Ascending aorta (tissue), 2 donors: ENCODE data around the gene STPG1. TPM values are rescaled to one million over a fixed set of nuclear protein-coding genes. Genes with fewer than 3 reads are reported as not detected.

Experiments used
- DNase-seq, 2 donors: peaks; one replicate each; pipeline ENCODE4 v3.0.0-alpha.2; 2019; ENCODE audit warnings: low spot score in 2 of 2
- H3K27ac ChIP-seq, 2 donors: fragments of 200-600 bp; sonication (generic); one replicate each; pipeline ENCODE4 v1.5.1; 2016 to 2017; ENCODE audit warnings: mild to moderate bottlenecking in 1 of 2
- H3K27me3 ChIP-seq: fragments of 200-600 bp; sonication (generic); one replicate; pipeline ENCODE4 v1.5.1; 2017
- H3K36me3 ChIP-seq, 2 donors: fragments of 200-600 bp; sonication (generic); one replicate each; pipeline ENCODE4 v1.5.1; 2016
- H3K4me1 ChIP-seq, 2 donors: fragments of 200-600 bp; sonication (generic); one replicate each; pipeline ENCODE4 v1.5.1; 2016 to 2017; ENCODE audit warnings: mild to moderate bottlenecking in 1 of 2
- H3K4me3 ChIP-seq, 2 donors: fragments of 200-600 bp; sonication (generic); one replicate each; pipeline ENCODE4 v1.5.1; 2016 to 2017; ENCODE audit warnings: mild to moderate bottlenecking in 1 of 2
- H3K9me3 ChIP-seq, 2 donors: fragments of 200-600 bp; sonication (generic); one replicate each; pipeline ENCODE4 v1.5.1; 2016
- CTCF ChIP-seq, 3 experiments: fragments of 200-600 bp in 2 of 3; fragments of 450-650 bp in 1 of 3; sonication (generic) in 2 of 3; IDR thresholded peaks; one replicate each; pipeline ENCODE4 v1.5.1; 2016 to 2019; ENCODE audit warnings: antibody characterized with exemption in 3 of 3, mild to moderate bottlenecking in 1 of 3, moderate library complexity in 1 of 3
- intact Hi-C: fragments of 100-400 bp; cut with DNase I; formaldehyde crosslinking; loops from one replicate; pipeline ENCODE4 v1.15.1; 2023
- total RNA-seq: library from RNA; depleted of rRNA; stranded (reverse); fragments of >200 nt; gene quantifications from one replicate; pipeline ENCODE4 v1.1.0, GENCODE V29; 2016

Gene STPG1
- total RNA-seq, 1 donor from 2014 or later, result 11.0 TPM

- Histone ChIP-seq H3K4me3 (no peak overlapping the region), H3K9me3 (no peaks in the 10 kb centered on the region), H3K27ac (no peak overlapping the region), H3K36me3 (no peaks in the 10 kb centered on the region), H3K4me1 (no peaks in the 10 kb centered on the region), H3K27me3 (no peaks in the 10 kb centered on the region)
- intact Hi-C loops, result no loop called here
- no peak for TF ChIP-seq CTCF (IDR thresholded peaks at IDR 0.05)
- no peak for DNase-seq
Observed at GRCh38 chr1:24362396-24362795, 51.2 kb downstream of the STPG1 start.

DNA sequence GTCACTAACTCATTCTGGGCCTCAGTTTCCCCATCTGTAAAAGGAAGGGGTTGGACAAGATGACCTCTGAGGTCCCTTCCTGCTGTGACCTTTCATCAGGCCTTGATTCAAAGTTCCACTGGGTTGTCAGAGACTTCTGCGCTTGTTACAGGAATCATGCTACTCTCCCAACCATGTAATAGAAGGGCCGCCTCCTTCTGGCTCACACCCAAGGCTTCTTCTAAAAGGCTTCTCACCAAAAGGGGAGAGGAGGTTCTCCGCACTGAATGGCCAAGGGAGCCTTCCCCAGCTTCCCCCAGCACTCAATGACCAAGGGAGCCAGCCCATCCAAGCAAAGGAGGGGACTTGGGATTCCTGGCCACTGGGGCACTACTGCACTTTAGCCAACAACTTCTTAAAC lies 51.8 kb downstream of the STPG1 start:
- TF ChIP-seq CTCF (IDR thresholded peaks at IDR 0.05), result no peak
- Histone ChIP-seq H3K9me3 (no peaks in the 10 kb centered on the region), H3K27ac (no peak overlapping the region), H3K4me1 (no peaks in the 10 kb centered on the region), H3K4me3 (no peak overlapping the region), H3K36me3 (no peaks in the 10 kb centered on the region), H3K27me3 (no peaks in the 10 kb centered on the region)
- DNase-seq, result no peak
- intact Hi-C loops, result no loop called here

GRCh38 chr1:24360681-24361080 lies 52.9 kb downstream of the STPG1 start:
- no peaks in the 10 kb centered on the region for H3K4me1 ChIP-seq
- H3K4me3 ChIP-seq, result no peak overlapping the region
- no peak for DNase-seq
- no peaks in the 10 kb centered on the region for H3K36me3 ChIP-seq
- no peaks in the 10 kb centered on the region for H3K27me3 ChIP-seq
- H3K27ac ChIP-seq, result no peak overlapping the region
- intact Hi-C loops, result no loop called here
- no peak for TF ChIP-seq CTCF (IDR thresholded peaks at IDR 0.05)
- H3K9me3 ChIP-seq, result no peaks in the 10 kb centered on the region

DNA sequence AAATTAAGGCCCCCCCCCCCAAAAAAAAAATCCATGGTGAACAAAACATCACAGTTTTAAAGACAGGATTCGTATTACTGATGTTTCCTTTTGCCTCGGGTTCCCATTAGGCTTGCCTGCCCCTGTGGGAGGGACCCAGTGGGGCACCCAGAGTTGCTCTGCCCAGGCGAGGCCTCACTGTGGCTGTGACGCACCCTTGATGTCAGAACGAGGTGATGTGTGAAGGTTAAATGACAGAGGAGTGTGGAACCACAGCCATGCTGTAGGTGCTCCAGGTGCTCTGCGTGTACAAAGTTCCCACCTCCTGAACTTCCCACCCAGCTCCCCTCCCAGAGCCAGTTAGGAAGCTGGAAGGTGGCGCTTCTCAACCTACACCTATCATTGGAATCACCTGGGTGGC lies 56.5 kb downstream of the STPG1 start:
- no peak for TF ChIP-seq CTCF (IDR thresholded peaks at IDR 0.05)
- H3K9me3 ChIP-seq, result no peaks in the 10 kb centered on the region
- intact Hi-C loops, result no loop called here
- H3K36me3 ChIP-seq, result no peaks in the 10 kb centered on the region
- no peaks in the 10 kb centered on the region for H3K4me1 ChIP-seq
- no peak overlapping the region for H3K4me3 ChIP-seq
- DNase-seq, result no peak
- no peak overlapping the region for H3K27ac ChIP-seq
- H3K27me3 ChIP-seq, result no peaks in the 10 kb centered on the region

GRCh38 chr1:24355466-24355865 lies 58.1 kb downstream of the STPG1 start:
- DNase-seq, result no peak
- H3K4me1 ChIP-seq, result no peaks in the 10 kb centered on the region
- H3K9me3 ChIP-seq, result no peaks in the 10 kb centered on the region
- no peaks in the 10 kb centered on the region for H3K36me3 ChIP-seq
- no peak for TF ChIP-seq CTCF (IDR thresholded peaks at IDR 0.05)
- no peaks in the 10 kb centered on the region for H3K27me3 ChIP-seq
- no peak overlapping the region for H3K27ac ChIP-seq
- no peak overlapping the region for H3K4me3 ChIP-seq
- intact Hi-C loops, result no loop called here

DNA sequence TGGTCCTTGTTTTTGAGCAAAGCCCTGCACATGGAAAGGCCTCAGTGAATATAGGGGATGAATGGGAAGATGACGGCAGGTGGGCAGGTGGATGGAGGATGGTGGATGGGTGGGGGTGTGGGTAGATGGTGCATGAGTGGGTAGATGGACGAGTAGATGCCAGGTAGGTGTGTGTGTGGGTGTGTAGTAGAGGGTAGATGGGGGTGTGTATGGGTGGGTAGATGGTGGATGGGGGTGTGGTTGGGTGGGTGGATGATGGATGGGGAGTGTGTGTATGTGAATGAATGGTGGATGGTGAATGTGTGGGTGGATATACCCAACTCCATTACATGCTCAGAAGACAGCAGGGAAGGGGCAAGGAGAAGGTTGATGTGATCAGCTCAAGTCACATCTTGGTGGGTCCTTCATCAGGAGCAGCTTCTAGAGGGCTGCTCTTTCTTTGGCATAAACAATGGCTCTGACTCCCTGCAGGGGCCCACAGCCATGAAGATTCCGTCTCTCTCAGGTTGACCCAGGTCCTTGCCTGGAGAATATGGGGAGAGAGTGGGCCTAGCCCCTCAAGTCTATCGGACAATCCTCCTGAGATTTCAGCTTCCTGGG lies 60.2 kb downstream of the STPG1 start:
- Histone ChIP-seq H3K9me3 (no peaks in the 10 kb centered on the region), H3K4me3 (no peak overlapping the region), H3K36me3 (no peaks in the 10 kb centered on the region), H3K27ac (no peak overlapping the region), H3K4me1 (no peaks in the 10 kb centered on the region), H3K27me3 (no peaks in the 10 kb centered on the region)
- intact Hi-C loops, result no loop called here
- no peak for DNase-seq
- no peak for TF ChIP-seq CTCF (IDR thresholded peaks at IDR 0.05)
